Neuronal stem cell (in vitro differentiated cells): ENCODE results near the gene DNM3.

Source experiments
- DNase-seq: peaks from one replicate; pipeline ENCODE4 v3.0.0-alpha.2; 2013; ENCODE audit warnings: low spot score
- H2AFZ ChIP-seq: one replicate; pipeline ENCODE4 v1.6.1; 2013; ENCODE audit warnings: mild to moderate bottlenecking, low read length, inconsistent platforms
- H2AK5ac ChIP-seq: 2 replicates; pipeline ENCODE4 v1.6.1; 2013; ENCODE audit warnings: low read depth, mild to moderate bottlenecking, inconsistent platforms, low read length, moderate library complexity, mixed read lengths
- H2BK120ac ChIP-seq: 2 replicates; pipeline ENCODE4 v1.6.1; 2013; ENCODE audit warnings: low read depth, mild to moderate bottlenecking, inconsistent platforms, low read length, moderate library complexity, mixed read lengths
- H2BK12ac ChIP-seq: one replicate; pipeline ENCODE4 v1.6.1; 2013; ENCODE audit warnings: low read length, inconsistent platforms
- H2BK15ac ChIP-seq: 2 replicates; pipeline ENCODE4 v1.6.1; 2013; ENCODE audit warnings: mild to moderate bottlenecking, low read length, inconsistent platforms, mixed read lengths
- H2BK5ac ChIP-seq: one replicate; pipeline ENCODE4 v1.6.1; 2013; ENCODE audit warnings: inconsistent platforms, mild to moderate bottlenecking, low read length, moderate library complexity
- H3K14ac ChIP-seq: one replicate; pipeline ENCODE4 v1.6.1; 2013; ENCODE audit warnings: low read length, inconsistent platforms
- H3K18ac ChIP-seq: 2 replicates; pipeline ENCODE4 v1.6.1; 2013; ENCODE audit warnings: low read length, inconsistent platforms
- H3K23ac ChIP-seq: 2 replicates; pipeline ENCODE4 v1.6.1; 2013; ENCODE audit warnings: low read depth, mild to moderate bottlenecking, mixed read lengths, low read length, inconsistent platforms; ENCODE audit not compliant: poor library complexity
- H3K27ac ChIP-seq: replicated peaks from 3 replicates; pipeline ENCODE4 v1.5.1; 2013; ENCODE audit warnings: low read length, inconsistent platforms
- H3K27me3 ChIP-seq, 3 experiments: 2 replicates each; pipeline ENCODE4 v1.6.1; 2013; ENCODE audit warnings: low read length in 3 of 3, mild to moderate bottlenecking in 2 of 3, inconsistent platforms in 1 of 3, low read depth in 1 of 3, mixed read lengths in 1 of 3, moderate library complexity in 1 of 3; ENCODE audit not compliant: control insufficient read depth in 3 of 3, insufficient read depth in 3 of 3
- H3K36me3 ChIP-seq, 2 donors: replicated peaks in 1 of 2; 2 replicates each; pipeline ENCODE4 v1.6.1; 2013; ENCODE audit warnings: low read length in 2 of 2; ENCODE audit not compliant: control insufficient read depth in 2 of 2, insufficient read depth in 2 of 2
- H3K4ac ChIP-seq: 2 replicates; pipeline ENCODE4 v1.6.1; 2013; ENCODE audit warnings: inconsistent platforms, mild to moderate bottlenecking, low read length, moderate library complexity
- H3K4me1 ChIP-seq, 2 donors: 1 replicate in 1 of 2; 2 replicates in 1 of 2; pipeline ENCODE4 v1.6.1; 2013; ENCODE audit warnings: low read length in 2 of 2, low read depth in 1 of 2; ENCODE audit not compliant: control insufficient read depth in 2 of 2, insufficient read depth in 1 of 2
- H3K4me2 ChIP-seq: one replicate; pipeline ENCODE4 v1.6.1; 2013; ENCODE audit warnings: mild to moderate bottlenecking, low read length, inconsistent platforms; ENCODE audit not compliant: insufficient read depth, poor library complexity, severe bottlenecking
- H3K4me3 ChIP-seq, 2 donors: 2 replicates each; pipeline ENCODE4 v1.5.1; 2013; ENCODE audit warnings: low read length in 2 of 2, mild to moderate bottlenecking in 2 of 2, inconsistent platforms in 1 of 2, moderate library complexity in 1 of 2
- H3K79me1 ChIP-seq: one replicate; pipeline ENCODE4 v1.6.1; 2013; ENCODE audit warnings: low read depth, mild to moderate bottlenecking, inconsistent platforms, low read length, moderate library complexity
- H3K9ac ChIP-seq: one replicate; pipeline ENCODE4 v1.6.1; 2013; ENCODE audit warnings: mild to moderate bottlenecking, low read depth, low read length, inconsistent platforms; ENCODE audit not compliant: poor library complexity
- H3K9me3 ChIP-seq, 2 donors: replicated peaks in 1 of 2; 2 replicates each; pipeline versions ENCODE3 to v1.6.1; 2013; ENCODE audit warnings: low read length in 2 of 2, mild to moderate bottlenecking in 2 of 2, inconsistent platforms in 1 of 2, low read depth in 1 of 2, mixed read lengths in 1 of 2, moderate library complexity in 1 of 2; ENCODE audit not compliant: control insufficient read depth in 2 of 2, insufficient read depth in 1 of 2
- H4K8ac ChIP-seq: one replicate; pipeline ENCODE4 v1.6.1; 2013; ENCODE audit warnings: low read depth, mild to moderate bottlenecking, inconsistent platforms, low read length, moderate library complexity
- H4K91ac ChIP-seq: one replicate; pipeline ENCODE4 v1.6.1; 2013; ENCODE audit warnings: low read length, low read depth, mild to moderate bottlenecking, inconsistent platforms; ENCODE audit not compliant: poor library complexity
- WGBS, 2 donors: extraction: QIAGEN DNeasy Blood & Tissue Kit; methylation state at CpG; one replicate each; pipeline ENCODE4 v1.1.7; 2013; ENCODE audit warnings: missing lambda C conversion rate in 2 of 2, mixed read lengths in 1 of 2; ENCODE audit not compliant: insufficient read length in 2 of 2, insufficient replicate concordance in 1 of 2; ENCODE audit errors: extremely low coverage in 2 of 2; 5-methylcytosine and 5-hydroxymethylcytosine counted together

Gene DNM3

DNA sequence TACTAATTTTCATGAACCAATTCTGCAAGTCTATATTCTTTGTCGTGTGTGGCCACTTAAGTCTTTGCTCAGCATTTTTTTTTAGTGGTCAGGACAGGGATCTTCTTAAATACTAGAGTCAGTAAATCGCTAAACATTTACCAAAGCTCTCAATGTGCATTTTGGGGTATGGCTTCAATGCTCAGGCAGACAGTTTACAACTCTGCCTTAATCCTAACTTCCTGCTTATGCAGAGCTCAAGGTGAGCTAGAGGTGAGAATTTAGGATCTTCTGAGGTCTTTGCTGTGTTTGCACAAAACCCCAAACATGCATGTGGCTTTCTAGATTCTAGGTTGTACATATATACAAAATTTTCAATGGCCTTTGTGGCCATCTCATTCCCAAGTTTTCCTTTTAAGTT lies 153.0 kb downstream of the DNM3 start:
- Histone ChIP-seq H3K4me1 (peaks cover 4 to 7% of the 10 kb centered on the region in 2 donors), H2BK120ac (no peak overlapping the region), H3K4ac (no peak overlapping the region), H3K79me1 (no peaks in the 10 kb centered on the region), H3K9me3 (peaks cover 2 to 5% of the 10 kb centered on the region in 2 donors), H3K9ac (no peak overlapping the region), H2BK5ac (no peak overlapping the region), H4K91ac (no peak overlapping the region), H2BK15ac (no peak overlapping the region), H3K14ac (no peak overlapping the region), H3K4me3 (no peak overlapping the region), H2AFZ (no peak overlapping the region), H2AK5ac (no peak overlapping the region), H3K18ac (no peak overlapping the region), H2BK12ac (no peak overlapping the region), H3K4me2 (no peak overlapping the region), H4K8ac (no peak overlapping the region), H3K36me3 (no peaks in the 10 kb centered on the region), H3K27ac (no peak overlapping the region), H3K27me3 (no peaks in the 10 kb centered on the region), H3K23ac (no peak overlapping the region)
- WGBS, 2 donors, result no CpG with 5 or more reads among the region's 2 CpGs
- DNase-seq, result no peak

GRCh38 chr1:171995573-171995972 lies 154.3 kb downstream of the DNM3 start:
- Histone ChIP-seq H2BK5ac (no peak overlapping the region), H3K9me3 (peaks cover 2 to 5% of the 10 kb centered on the region in 2 donors), H3K4me1 (peaks cover under 1 to 2% of the 10 kb centered on the region in 2 donors), H4K91ac (no peak overlapping the region), H3K79me1 (no peaks in the 10 kb centered on the region), H2AFZ (no peak overlapping the region), H2AK5ac (no peak overlapping the region), H2BK12ac (no peak overlapping the region), H3K4me3 (no peak overlapping the region), H3K18ac (no peak overlapping the region), H3K23ac (no peak overlapping the region), H3K4me2 (no peak overlapping the region), H3K36me3 (no peaks in the 10 kb centered on the region), H3K14ac (no peak overlapping the region), H2BK120ac (no peak overlapping the region), H3K4ac (no peak overlapping the region), H3K27ac (no peak overlapping the region), H3K9ac (no peak overlapping the region), H3K27me3 (peaks cover 0 to 5% (median 0%) of the 10 kb centered on the region in 3 experiments), H2BK15ac (no peak overlapping the region), H4K8ac (no peak overlapping the region)
- DNase-seq, result no peak
- no CpG with 5 or more reads among the region's 3 CpGs for WGBS, 2 donors

- H3K4ac ChIP-seq, result no peak overlapping the region
- H4K8ac ChIP-seq, result no peak overlapping the region
- no peaks in the 10 kb centered on the region for H3K79me1 ChIP-seq
- no peak overlapping the region for H3K18ac ChIP-seq
- DNase-seq, result no peak
- no peak overlapping the region for H3K27ac ChIP-seq
- no CpG with 5 or more reads among the region's 1 CpG for WGBS, 2 donors
- H3K27me3 ChIP-seq, result peaks cover 0 to 8% (median 0%) of the 10 kb centered on the region in 3 experiments
- H3K23ac ChIP-seq, result no peak overlapping the region
- no peak overlapping the region for H2AFZ ChIP-seq
- H4K91ac ChIP-seq, result no peak overlapping the region
- no peak overlapping the region for H3K14ac ChIP-seq
- H3K4me2 ChIP-seq, result no peak overlapping the region
- H2BK5ac ChIP-seq, result no peak overlapping the region
- H2AK5ac ChIP-seq, result no peak overlapping the region
- H3K9ac ChIP-seq, result no peak overlapping the region
- peaks cover 0 to 2% of the 10 kb centered on the region in 2 donors for H3K4me1 ChIP-seq
- H2BK12ac ChIP-seq, result no peak overlapping the region
- H2BK120ac ChIP-seq, result no peak overlapping the region
- H3K4me3 ChIP-seq, result no peak overlapping the region
- H3K36me3 ChIP-seq, result no peaks in the 10 kb centered on the region
- peaks cover 2 to 5% of the 10 kb centered on the region in 2 donors for H3K9me3 ChIP-seq
- H2BK15ac ChIP-seq, result no peak overlapping the region
Measured at GRCh38 chr1:171997936-171998335, 156.6 kb downstream of the DNM3 start.

GRCh38 chr1:171998711-171999110 lies 157.4 kb downstream of the DNM3 start:
- Histone ChIP-seq H3K4me1 (peaks cover 0 to 2% of the 10 kb centered on the region in 2 donors), H3K4me2 (no peak overlapping the region), H2BK15ac (no peak overlapping the region), H3K18ac (peak overlapping the region; percentile 13), H4K91ac (no peak overlapping the region), H3K14ac (no peak overlapping the region), H3K36me3 (no peaks in the 10 kb centered on the region), H3K27me3 (peaks cover 0 to 8% (median 0%) of the 10 kb centered on the region in 3 experiments), H2BK12ac (no peak overlapping the region), H3K23ac (no peak overlapping the region), H2BK5ac (no peak overlapping the region), H3K27ac (no peak overlapping the region), H2AFZ (no peak overlapping the region), H3K4me3 (no peak overlapping the region), H3K4ac (no peak overlapping the region), H2BK120ac (no peak overlapping the region), H3K79me1 (no peaks in the 10 kb centered on the region), H4K8ac (no peak overlapping the region), H3K9ac (no peak overlapping the region), H3K9me3 (peaks cover 2 to 5% of the 10 kb centered on the region in 2 donors), H2AK5ac (no peak overlapping the region)
- no peak for DNase-seq
- WGBS, 2 donors, result no CpG with 5 or more reads among the region's 2 CpGs
